K562 (cell line): Measurements from ENCODE around the gene AMPD3. TPM values are rescaled to one million over a fixed set of nuclear protein-coding genes. Genes with fewer than 3 reads are reported as not detected.

Source experiments
- BRD4 ChIP-seq: fragments of 200-600 bp; sonication (generic); IDR thresholded peaks from 2 replicates; pipeline ENCODE4 v1.6.1; 2017; ENCODE audit warnings: inconsistent platforms
- CHD1 ChIP-seq: fragments of 200-600 bp; sonication (generic); IDR thresholded peaks from one replicate; pipeline ENCODE4 v1.6.1; 2012; ENCODE audit warnings: mild to moderate bottlenecking, moderate library complexity, low read length, inconsistent platforms
- NFRKB ChIP-seq: fragments of 450-650 bp; IDR thresholded peaks from 2 replicates; pipeline ENCODE4 v1.6.1; 2016; ENCODE audit warnings: low read depth
- THRA ChIP-seq: fragments of 450-650 bp; IDR thresholded peaks from 2 replicates; pipeline ENCODE4 v1.6.1; 2017; ENCODE audit warnings: mild to moderate bottlenecking, moderate library complexity
- ZMIZ1 ChIP-seq, 2 experiments: fragments of 150-350 bp in 1 of 2; IDR thresholded peaks; 2 replicates each; pipeline ENCODE4 v1.6.1; 2012 to 2016; ENCODE audit warnings: low read depth in 2 of 2, low read length in 2 of 2, mild to moderate bottlenecking in 1 of 2, moderate library complexity in 1 of 2
- ZNF143 ChIP-seq: sonication (generic); formaldehyde crosslinking; IDR thresholded peaks from 2 replicates; pipeline ENCODE4 v1.9.0; 2022; ENCODE audit warnings: mild to moderate bottlenecking, missing genetic modification reagents
- ZNF3 ChIP-seq: fragments of 250-450 bp; sonication (Bioruptor Pico); IDR thresholded peaks from 2 replicates; pipeline ENCODE4 v1.5.0; 2021; ENCODE audit warnings: mild to moderate bottlenecking, moderate library complexity
- ZNF589 ChIP-seq: fragments of 200-800 bp; sonication (Bioruptor generic); IDR thresholded peaks from 2 replicates; pipeline ENCODE4 v1.6.1; 2016; ENCODE audit warnings: low read depth, missing genetic modification characterization, missing compliant biosample characterization
- ZNF717 ChIP-seq: fragments of 250-450 bp; sonication (Bioruptor Pico); IDR thresholded peaks from 2 replicates; pipeline ENCODE4 v1.5.0; 2021
- ZNF780A ChIP-seq: fragments of 250-450 bp; sonication (Bioruptor Pico); IDR thresholded peaks from 2 replicates; pipeline ENCODE4 v1.5.0; 2021; ENCODE audit warnings: mild to moderate bottlenecking
- polyA plus RNA-seq, 8 experiments: library from polyadenylated mRNA; depleted of rRNA in 4 of 8; stranded (reverse) in 5 of 8; unstranded in 3 of 8; fragments of >200 nt; fragmentation: Nextera tagmentation in 2 of 8; fragmentation: Illumina TruSeq in 1 of 8; extraction: Ambion mirVana in 2 of 8; extraction: Trizol in 1 of 8; gene quantifications; 2 replicates each; pipeline versions ENCODE4 v1.2.1 to v1.2.3, GENCODE V29; 2011 to 2014; ENCODE audit warnings: inconsistent platforms in 1 of 8, missing spikeins in 1 of 8
- total RNA-seq, 7 experiments: library from RNA; depleted of rRNA in 6 of 7; stranded (reverse); fragments of >200 nt in 6 of 7; fragmentation: Illumina TruSeq in 2 of 7; extraction: Trizol in 2 of 7; gene quantifications; 2 replicates each; pipeline versions ENCODE4 v1.2.1 to v1.2.3, GENCODE V29; 2011 to 2021; ENCODE audit warnings: low replicate concordance in 1 of 7
- TF ChIP-seq, protein P1 (sequence below): fragments of 450-650 bp; IDR thresholded peaks from 2 replicates; pipeline ENCODE4 v1.6.1; 2016; ENCODE audit warnings: mild to moderate bottlenecking

Gene AMPD3
- total and polyA plus RNA-seq, 9 of the 15 experiments (the other 6 are each of a cell fraction or from before 2014, with no cell fraction given), result 4.4 to 23.6 (median 11.2) TPM

- no peak for TF ChIP-seq ZMIZ1 (IDR thresholded peaks at IDR 0.05; ENCODE audit: low read depth in 2 of 2, low read length in 2 of 2)
- no peak for TF ChIP-seq ZNF717 (CRISPR knock-in tag)
- no peak for TF ChIP-seq CHD1
- TF ChIP-seq ZNF3 (CRISPR knock-in tag), result no peak
- TF ChIP-seq NFRKB, result no peak
- TF ChIP-seq THRA, result no peak
- TF ChIP-seq BRD4, result no peak
- no peak for TF ChIP-seq ZNF780A
- TF ChIP-seq ZNF143, result no peak
- TF ChIP-seq, protein P1, sequence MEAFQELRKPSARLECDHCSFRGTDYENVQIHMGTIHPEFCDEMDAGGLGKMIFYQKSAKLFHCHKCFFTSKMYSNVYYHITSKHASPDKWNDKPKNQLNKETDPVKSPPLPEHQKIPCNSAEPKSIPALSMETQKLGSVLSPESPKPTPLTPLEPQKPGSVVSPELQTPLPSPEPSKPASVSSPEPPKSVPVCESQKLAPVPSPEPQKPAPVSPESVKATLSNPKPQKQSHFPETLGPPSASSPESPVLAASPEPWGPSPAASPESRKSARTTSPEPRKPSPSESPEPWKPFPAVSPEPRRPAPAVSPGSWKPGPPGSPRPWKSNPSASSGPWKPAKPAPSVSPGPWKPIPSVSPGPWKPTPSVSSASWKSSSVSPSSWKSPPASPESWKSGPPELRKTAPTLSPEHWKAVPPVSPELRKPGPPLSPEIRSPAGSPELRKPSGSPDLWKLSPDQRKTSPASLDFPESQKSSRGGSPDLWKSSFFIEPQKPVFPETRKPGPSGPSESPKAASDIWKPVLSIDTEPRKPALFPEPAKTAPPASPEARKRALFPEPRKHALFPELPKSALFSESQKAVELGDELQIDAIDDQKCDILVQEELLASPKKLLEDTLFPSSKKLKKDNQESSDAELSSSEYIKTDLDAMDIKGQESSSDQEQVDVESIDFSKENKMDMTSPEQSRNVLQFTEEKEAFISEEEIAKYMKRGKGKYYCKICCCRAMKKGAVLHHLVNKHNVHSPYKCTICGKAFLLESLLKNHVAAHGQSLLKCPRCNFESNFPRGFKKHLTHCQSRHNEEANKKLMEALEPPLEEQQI, result no peak
- TF ChIP-seq ZNF589 (CRISPR knock-in tag), result no peak
- TF ChIP-seq, all 486 proteins: peak for 0
Measured at GRCh38 chr11:10503221-10503620, 48.2 kb downstream of the AMPD3 start (continued).
